Epithelial cell of prostate (primary cell): ENCODE results near the gene BIN1.

Experiments used
- DNase-seq: peaks from one replicate; pipeline ENCODE4 v3.0.0-alpha.2; 2011; ENCODE audit warnings: low read depth, low spot score
- H3K27ac ChIP-seq: fragments of 450-650 bp; 2 replicates; pipeline ENCODE4 v1.5.1; 2017; ENCODE audit warnings: mild to moderate bottlenecking

Gene BIN1

GRCh38 chr2:127106991-127107621, at the start of gene BIN1:
BIN1 (minus strand) TSS chr2:127107154; CDS start chr2:127106943, 211 bp downstream.
- DNase-seq = no peak
- H3K27ac ChIP-seq = peak within 1 kb of the TSS; percentile 29

- no peak overlapping the region for H3K27ac ChIP-seq
- no peak for DNase-seq
These were observed 49.0 kb upstream of the BIN1 start for GRCh38 chr2:127155947-127156346.

GRCh38 chr2:127155028-127155581, 48.2 kb upstream of the BIN1 start:
- no peak overlapping the region for H3K27ac ChIP-seq
- no peak for DNase-seq

GRCh38 chr2:127154396-127154795, 47.4 kb upstream of the BIN1 start:
- no peak overlapping the region for H3K27ac ChIP-seq

GRCh38 chr2:127153691-127154158, 46.8 kb upstream of the BIN1 start:
- H3K27ac ChIP-seq = no peak overlapping the region
- no peak for DNase-seq

More at GRCh38 chr2:127154396-127154795, 47.4 kb upstream of the BIN1 start:
- DNase-seq = no peak

GRCh38 chr2:127150996-127151395, 44.0 kb upstream of the BIN1 start:
- no peak for DNase-seq
- no peak overlapping the region for H3K27ac ChIP-seq

GRCh38 chr2:127149384-127149783, 42.4 kb upstream of the BIN1 start:
- peak overlapping the region; percentile 78 for H3K27ac ChIP-seq
- DNase-seq = peak; percentile 80

- no peak for DNase-seq
- H3K27ac ChIP-seq = no peak overlapping the region
These were observed 40.0 kb upstream of the BIN1 start for GRCh38 chr2:127146820-127147502.

- no peak for DNase-seq
- no peak overlapping the region for H3K27ac ChIP-seq
These were observed 39.2 kb upstream of the BIN1 start for GRCh38 chr2:127146071-127146725.

GRCh38 chr2:127145280-127145895, 38.4 kb upstream of the BIN1 start:
- no peak for DNase-seq
- H3K27ac ChIP-seq = no peak overlapping the region

GRCh38 chr2:127143841-127144782, 37.2 kb upstream of the BIN1 start:
- no peak for DNase-seq
- no peak overlapping the region for H3K27ac ChIP-seq

GRCh38 chr2:127142663-127143630, 36.0 kb upstream of the BIN1 start:
- no peak overlapping the region for H3K27ac ChIP-seq
- DNase-seq = no peak

- no peak for DNase-seq
These were observed 33.6 kb upstream of the BIN1 start for GRCh38 chr2:127140538-127140937.

GRCh38 chr2:127139766-127140165, 32.8 kb upstream of the BIN1 start:
- no peak overlapping the region for H3K27ac ChIP-seq
- no peak for DNase-seq

More at GRCh38 chr2:127140538-127140937, 33.6 kb upstream of the BIN1 start:
- no peak overlapping the region for H3K27ac ChIP-seq

GRCh38 chr2:127138281-127138680, 31.3 kb upstream of the BIN1 start:
- DNase-seq = no peak
- H3K27ac ChIP-seq = no peak overlapping the region

- H3K27ac ChIP-seq = no peak overlapping the region
- no peak for DNase-seq
These were observed 30.8 kb upstream of the BIN1 start for GRCh38 chr2:127137741-127138140.

GRCh38 chr2:127137225-127137624, 30.3 kb upstream of the BIN1 start:
- no peak overlapping the region for H3K27ac ChIP-seq
- DNase-seq = no peak
